Parathyroid adenoma (tissue), 2 donors: ENCODE data around the gene USP31.

Experiments
- H2AFZ ChIP-seq: fragments of 300-600 bp; sonication (generic); one replicate; pipeline ENCODE4 v1.7.0; 2017; ENCODE audit warnings: antibody characterized with exemption, mild to moderate bottlenecking
- H3K27ac ChIP-seq: fragments of 300-600 bp; sonication (generic); one replicate; pipeline ENCODE4 v1.7.0; 2017
- H3K27me3 ChIP-seq: fragments of 300-600 bp; sonication (generic); one replicate; pipeline ENCODE4 v1.7.0; 2017; ENCODE audit warnings: low read length; ENCODE audit not compliant: control insufficient read depth, insufficient read depth
- H3K36me3 ChIP-seq: fragments of 300-600 bp; sonication (generic); one replicate; pipeline ENCODE4 v1.7.0; 2017; ENCODE audit warnings: low read length; ENCODE audit not compliant: control insufficient read depth, insufficient read depth
- H3K4me1 ChIP-seq: fragments of 300-600 bp; sonication (generic); one replicate; pipeline ENCODE4 v1.7.0; 2017; ENCODE audit warnings: control low read depth
- H3K4me2 ChIP-seq: fragments of 300-600 bp; sonication (generic); one replicate; pipeline ENCODE4 v1.7.0; 2017; ENCODE audit warnings: low read length
- H3K4me3 ChIP-seq: fragments of 300-600 bp; sonication (generic); one replicate; pipeline ENCODE4 v1.7.0; 2017; ENCODE audit warnings: low read depth, low read length
- H3K79me2 ChIP-seq: fragments of 300-600 bp; sonication (generic); one replicate; pipeline ENCODE4 v1.7.0; 2017; ENCODE audit warnings: control low read depth
- H3K9ac ChIP-seq: fragments of 300-600 bp; sonication (generic); one replicate; pipeline ENCODE4 v1.7.0; 2017; ENCODE audit warnings: mild to moderate bottlenecking
- H3K9me3 ChIP-seq: fragments of 300-600 bp; sonication (generic); one replicate; pipeline ENCODE4 v1.7.0; 2017; ENCODE audit warnings: low read length; ENCODE audit not compliant: control insufficient read depth
- TF ChIP-seq, protein P1 (sequence below): fragments of 300-600 bp; sonication (generic); IDR thresholded peaks from one replicate; pipeline ENCODE4 v1.7.0; 2017; ENCODE audit warnings: antibody characterized with exemption, mild to moderate bottlenecking
- donor health status: primary hyperparathyroidism.

USP31 gene

DNA sequence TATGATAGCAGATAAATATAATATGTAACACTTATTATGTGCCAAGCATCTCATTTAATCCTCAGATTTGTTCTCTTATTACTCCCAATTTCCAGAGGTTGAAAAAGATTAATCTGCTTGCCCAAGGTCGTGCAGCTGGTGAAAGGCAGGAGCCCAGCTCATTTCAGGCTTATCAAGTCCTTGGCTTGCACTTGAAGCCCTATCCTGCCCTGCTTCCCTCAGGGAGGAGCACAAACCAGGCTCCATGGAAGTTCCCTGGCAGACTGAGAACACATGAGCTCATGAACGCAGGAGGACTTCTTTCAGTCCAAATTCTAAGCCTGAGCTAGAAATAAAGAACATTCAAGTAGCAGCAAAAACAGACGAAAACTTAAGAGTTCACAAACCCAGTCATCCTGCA is 74.8 kb downstream of the USP31 start:
- H3K9me3 ChIP-seq: no peaks in the 10 kb centered on the region
- no peak overlapping the region for H3K4me3 ChIP-seq
- no peak overlapping the region for H3K27ac ChIP-seq
- no peaks in the 10 kb centered on the region for H3K79me2 ChIP-seq
- TF ChIP-seq, protein P1, sequence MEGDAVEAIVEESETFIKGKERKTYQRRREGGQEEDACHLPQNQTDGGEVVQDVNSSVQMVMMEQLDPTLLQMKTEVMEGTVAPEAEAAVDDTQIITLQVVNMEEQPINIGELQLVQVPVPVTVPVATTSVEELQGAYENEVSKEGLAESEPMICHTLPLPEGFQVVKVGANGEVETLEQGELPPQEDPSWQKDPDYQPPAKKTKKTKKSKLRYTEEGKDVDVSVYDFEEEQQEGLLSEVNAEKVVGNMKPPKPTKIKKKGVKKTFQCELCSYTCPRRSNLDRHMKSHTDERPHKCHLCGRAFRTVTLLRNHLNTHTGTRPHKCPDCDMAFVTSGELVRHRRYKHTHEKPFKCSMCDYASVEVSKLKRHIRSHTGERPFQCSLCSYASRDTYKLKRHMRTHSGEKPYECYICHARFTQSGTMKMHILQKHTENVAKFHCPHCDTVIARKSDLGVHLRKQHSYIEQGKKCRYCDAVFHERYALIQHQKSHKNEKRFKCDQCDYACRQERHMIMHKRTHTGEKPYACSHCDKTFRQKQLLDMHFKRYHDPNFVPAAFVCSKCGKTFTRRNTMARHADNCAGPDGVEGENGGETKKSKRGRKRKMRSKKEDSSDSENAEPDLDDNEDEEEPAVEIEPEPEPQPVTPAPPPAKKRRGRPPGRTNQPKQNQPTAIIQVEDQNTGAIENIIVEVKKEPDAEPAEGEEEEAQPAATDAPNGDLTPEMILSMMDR: no peak
- peaks cover 17% of the 10 kb centered on the region for H3K4me1 ChIP-seq
- H3K27me3 ChIP-seq: no peaks in the 10 kb centered on the region
- H2AFZ ChIP-seq: no peak overlapping the region
- H3K36me3 ChIP-seq: no peaks in the 10 kb centered on the region
- no peak overlapping the region for H3K9ac ChIP-seq
- H3K4me2 ChIP-seq: no peak overlapping the region

DNA sequence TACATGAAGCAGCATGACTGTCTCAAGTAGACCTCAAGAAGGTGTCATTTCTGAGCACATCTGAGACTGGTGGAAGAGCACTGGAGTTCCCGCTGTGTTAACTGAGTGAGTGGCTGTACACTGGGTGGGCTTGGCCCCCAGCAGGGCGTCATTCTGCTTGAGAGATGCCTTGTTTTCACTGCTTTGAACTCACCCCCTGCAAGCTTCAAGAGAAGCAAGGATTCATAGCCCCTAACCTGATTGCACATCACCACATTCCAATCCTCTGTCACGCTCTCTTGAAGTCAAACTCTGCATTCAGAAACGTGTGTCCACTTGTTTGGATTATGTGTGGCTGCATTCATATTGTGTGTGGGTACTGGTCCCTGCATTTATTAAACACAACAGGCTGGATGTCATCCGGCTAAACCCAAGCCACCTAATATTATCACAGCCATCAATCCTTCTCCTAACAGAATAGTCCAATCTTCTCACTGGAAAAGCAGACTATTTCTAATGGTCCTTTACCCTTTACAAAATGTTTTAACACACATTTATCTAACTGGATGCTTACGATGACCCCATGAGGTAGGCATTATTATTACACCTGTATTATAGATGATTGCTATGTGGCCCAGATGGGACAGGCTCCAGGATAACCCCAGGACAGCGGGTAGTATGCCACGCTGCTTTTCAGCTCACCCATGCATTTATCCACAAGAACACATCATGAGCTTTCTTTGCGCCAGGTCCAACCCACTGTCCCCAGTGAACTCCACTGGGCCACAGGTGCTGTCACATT is 76.3 kb downstream of the USP31 start:
- Histone ChIP-seq H3K4me1 (peaks cover 17% of the 10 kb centered on the region), H3K4me2 (no peak overlapping the region), H3K9me3 (no peaks in the 10 kb centered on the region), H3K4me3 (no peak overlapping the region), H3K27ac (no peak overlapping the region), H3K79me2 (no peaks in the 10 kb centered on the region), H2AFZ (no peak overlapping the region), H3K27me3 (no peaks in the 10 kb centered on the region), H3K36me3 (no peaks in the 10 kb centered on the region), H3K9ac (no peak overlapping the region)
- TF ChIP-seq, protein P1: peak; percentile 32

DNA sequence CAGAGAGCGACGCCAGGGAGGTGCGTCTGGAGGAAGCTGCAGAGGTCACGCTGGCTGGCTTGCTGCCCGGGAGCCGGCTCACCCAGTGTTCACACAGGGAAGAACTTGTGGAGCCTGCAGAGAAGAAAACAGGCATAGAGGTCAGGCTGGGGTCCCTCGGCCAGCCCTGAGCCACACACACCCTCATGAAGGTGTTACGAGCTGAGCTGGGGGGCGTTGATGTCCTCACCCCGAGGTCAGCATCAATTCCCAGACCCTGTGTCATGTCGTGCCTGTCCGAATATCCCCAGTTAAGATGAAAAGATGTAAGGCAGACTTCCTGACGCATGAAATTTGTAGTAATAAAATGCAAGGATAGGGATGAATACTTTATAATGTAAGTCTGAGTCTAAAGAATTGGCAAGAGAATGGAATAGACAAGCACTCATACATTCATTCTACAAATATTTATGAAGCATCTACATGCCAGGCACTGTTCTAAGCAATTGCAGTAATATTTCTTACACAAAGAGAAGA is 77.1 kb downstream of the USP31 start:
- Histone ChIP-seq H3K4me3 (no peak overlapping the region), H3K79me2 (no peaks in the 10 kb centered on the region), H3K9me3 (no peaks in the 10 kb centered on the region), H3K4me2 (no peak overlapping the region), H3K27ac (no peak overlapping the region), H3K36me3 (no peaks in the 10 kb centered on the region), H3K9ac (no peak overlapping the region), H3K4me1 (peaks cover 17% of the 10 kb centered on the region), H3K27me3 (no peaks in the 10 kb centered on the region), H2AFZ (peak overlapping the region; percentile 45)
- TF ChIP-seq, protein P1: no peak

DNA sequence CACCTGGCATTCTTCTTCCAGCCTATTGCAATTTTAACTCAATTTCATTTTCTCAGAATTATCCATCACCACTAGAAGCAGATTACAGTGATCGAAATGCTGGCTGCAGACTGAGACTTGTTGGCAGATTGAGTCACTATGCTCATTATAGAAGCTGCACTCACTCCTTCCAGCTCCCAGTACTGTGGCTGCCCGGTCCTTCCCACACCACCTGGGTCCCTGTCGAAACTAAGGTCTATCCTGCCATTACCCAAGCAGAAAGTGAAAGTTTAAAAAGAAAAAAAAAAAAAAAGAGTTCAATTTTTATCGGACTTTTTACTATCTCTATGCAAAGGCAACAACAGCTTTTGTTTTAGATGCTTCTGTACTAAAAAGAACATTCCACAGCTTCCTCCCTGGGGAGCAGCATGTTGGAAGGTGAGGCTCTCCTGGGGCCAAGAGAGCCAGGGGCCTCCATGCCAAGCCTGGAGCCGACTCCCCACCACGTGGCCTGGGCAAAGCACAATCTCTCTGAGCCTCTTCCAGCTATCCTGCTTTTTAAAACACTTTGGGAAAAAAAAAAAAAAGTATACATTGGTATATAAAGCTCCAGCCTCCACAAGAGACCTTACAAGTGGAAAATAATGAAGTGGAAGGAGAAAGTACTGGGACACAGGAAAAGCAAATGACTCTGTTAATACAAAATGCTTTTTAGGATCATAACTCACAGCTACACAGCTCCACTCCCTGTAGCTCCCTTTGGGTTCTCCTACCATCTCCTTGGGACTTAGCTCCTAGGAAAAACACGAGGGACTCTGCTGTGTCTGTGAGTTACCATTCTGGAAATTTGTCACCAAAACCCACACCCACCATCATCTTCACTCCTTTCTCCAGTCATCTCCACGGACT is 77.8 kb downstream of the USP31 start:
- Histone ChIP-seq H3K4me1 (peaks cover 17% of the 10 kb centered on the region), H3K4me2 (no peak overlapping the region), H2AFZ (peak overlapping the region; percentile 45), H3K27ac (no peak overlapping the region), H3K36me3 (no peaks in the 10 kb centered on the region), H3K4me3 (no peak overlapping the region), H3K27me3 (no peaks in the 10 kb centered on the region), H3K9ac (no peak overlapping the region), H3K79me2 (no peaks in the 10 kb centered on the region), H3K9me3 (no peaks in the 10 kb centered on the region)
- TF ChIP-seq, protein P1: no peak
